Testis (tissue), 2 donors: Measurements from ENCODE around the gene CMTM8.

Source experiments
- CTCF ChIP-seq, 3 experiments: fragments of 450-650 bp in 2 of 3; fragments of 200-600 bp in 1 of 3; sonication (generic) in 1 of 3; IDR thresholded peaks; one replicate each; pipeline ENCODE4 v1.5.1; 2016 to 2019; ENCODE audit warnings: antibody characterized with exemption in 3 of 3, mild to moderate bottlenecking in 2 of 3, moderate library complexity in 1 of 3
- POLR2A ChIP-seq: fragments of 450-650 bp; IDR thresholded peaks from one replicate; pipeline ENCODE4 v1.6.1; 2017; ENCODE audit warnings: antibody characterized with exemption, mild to moderate bottlenecking, moderate library complexity

- TF ChIP-seq CTCF (IDR thresholded peaks at IDR 0.05) (no peak), POLR2A (no peak)
Measured at GRCh38 chr3:32316319-32316718, 77.8 kb downstream of the CMTM8 start.
